Left lobe of liver (tissue), 2 donors: ENCODE results near the gene INPP5K. TPM values are rescaled to one million over a fixed set of nuclear protein-coding genes. Genes with fewer than 3 reads are reported as not detected.

ENCODE experiments used
- ATAC-seq: fragments of 200-7000 bp; cut with Tn5 transposase; one replicate; pipeline ENCODE4 v1.9.1; 2020; ENCODE audit warnings: mild to moderate bottlenecking, moderate library complexity
- DNase-seq: peaks from one replicate; pipeline ENCODE4 v3.0.0-alpha.2; 2020; ENCODE audit warnings: low spot score
- total RNA-seq: library from RNA; stranded (reverse); gene quantifications from one replicate; pipeline ENCODE4 v1.2.1, GENCODE V29; 2021
- donor health status: DM: no; HTN: no; CAD: no; lungs with moderate emphysema.
- donor health status: DM: no; HTN: yes; CAD: no.

The INPP5K gene
- total RNA-seq, 1 donor from 2014 or later, result 11.9 TPM

- ATAC-seq (no peak), DNase-seq (no peak)
Measured at GRCh38 chr17:1486802-1487695, 29.4 kb downstream of the INPP5K start.

- peak; percentile 67 for DNase-seq
- peak; percentile 55 for ATAC-seq
Measured at GRCh38 chr17:1485423-1486376, 30.7 kb downstream of the INPP5K start.

- DNase-seq, result no peak
- ATAC-seq, result peak; percentile 38
Measured at GRCh38 chr17:1484676-1485422, 31.6 kb downstream of the INPP5K start.

GRCh38 chr17:1484060-1484535, 32.3 kb downstream of the INPP5K start:
- no peak for DNase-seq
- ATAC-seq, result no peak

- DNase-seq, result no peak
- no peak for ATAC-seq
Measured at GRCh38 chr17:1482680-1483079, 33.7 kb downstream of the INPP5K start.

GRCh38 chr17:1481736-1482135, 34.7 kb downstream of the INPP5K start:
- no peak for ATAC-seq
- no peak for DNase-seq

GRCh38 chr17:1480747-1481465, 35.5 kb downstream of the INPP5K start:
- DNase-seq (no peak), ATAC-seq (no peak)

GRCh38 chr17:1478418-1478817, 38.0 kb downstream of the INPP5K start:
- DNase-seq, result no peak
- ATAC-seq, result no peak

GRCh38 chr17:1475321-1475854, 41.0 kb downstream of the INPP5K start:
- no peak for DNase-seq
- ATAC-seq, result no peak

GRCh38 chr17:1474402-1475189, 41.8 kb downstream of the INPP5K start:
- DNase-seq (no peak), ATAC-seq (no peak)

GRCh38 chr17:1473841-1474240, 42.6 kb downstream of the INPP5K start:
- DNase-seq, result no peak
- no peak for ATAC-seq

GRCh38 chr17:1473170-1473569, 43.2 kb downstream of the INPP5K start:
- peak; percentile 24 for ATAC-seq
- no peak for DNase-seq

- ATAC-seq, result no peak
- no peak for DNase-seq
Measured at GRCh38 chr17:1471911-1472821, 44.2 kb downstream of the INPP5K start.

- DNase-seq (no peak), ATAC-seq (no peak)
Measured at GRCh38 chr17:1471490-1471889, 44.9 kb downstream of the INPP5K start.

- no peak for ATAC-seq
Measured at GRCh38 chr17:1470755-1471462, 45.5 kb downstream of the INPP5K start.

GRCh38 chr17:1470071-1470754, 46.2 kb downstream of the INPP5K start:
- no peak for ATAC-seq
- no peak for DNase-seq

More at GRCh38 chr17:1470755-1471462, 45.5 kb downstream of the INPP5K start:
- no peak for DNase-seq
